ENCODE measurements around the gene CNTN5. TPM values are rescaled to one million over a fixed set of nuclear protein-coding genes. Genes with fewer than 3 reads are reported as not detected.

The CNTN5 gene
- total RNA-seq, 2 donors from 2014 or later = 0.85 to 4.2 TPM

GRCh38 chr11:99352642-99353041, 331.9 kb downstream of the CNTN5 start:
- Histone ChIP-seq H3K9me3 (no peaks in the 10 kb centered on the region), H3K36me3 (no peaks in the 10 kb centered on the region), H3K4me1 (ENCODE audit: control insufficient read depth in 1 of 2, low read depth in 2 of 2) (peaks cover 5 to 39% of the 10 kb centered on the region in 2 donors), H3K4me3 (no peak overlapping the region), H3K27ac (no peak overlapping the region), H3K27me3 (replicated peaks; ENCODE audit: insufficient read depth) (no peaks in the 10 kb centered on the region)
- no peak for DNase-seq (ENCODE audit: low spot score)
- no peak for TF ChIP-seq CTCF (IDR thresholded peaks at IDR 0.05)
- ATAC-seq (ENCODE audit: insufficient number of reproducible peaks, low FRiP score, low read depth) = no peak

- peaks cover 8% of the 10 kb centered on the region in 2 donors for H3K4me1 ChIP-seq (ENCODE audit: control insufficient read depth in 1 of 2, low read depth in 2 of 2)
- no peaks in the 10 kb centered on the region for H3K36me3 ChIP-seq
- no peak for ATAC-seq (ENCODE audit: insufficient number of reproducible peaks, low FRiP score, low read depth)
- H3K9me3 ChIP-seq = no peaks in the 10 kb centered on the region
- H3K27me3 ChIP-seq (replicated peaks; ENCODE audit: insufficient read depth) = no peaks in the 10 kb centered on the region
- H3K4me3 ChIP-seq = no peak overlapping the region
- no peak for TF ChIP-seq CTCF (IDR thresholded peaks at IDR 0.05)
- no peak for DNase-seq (ENCODE audit: low spot score)
- no peak overlapping the region for H3K27ac ChIP-seq
These were observed 345.8 kb downstream of the CNTN5 start for GRCh38 chr11:99366546-99366945.

- ATAC-seq (ENCODE audit: insufficient number of reproducible peaks, low FRiP score, low read depth) (peak; percentile 80), DNase-seq (ENCODE audit: low spot score) (no peak)
- Histone ChIP-seq H3K27me3 (replicated peaks; ENCODE audit: insufficient read depth) (no peaks in the 10 kb centered on the region), H3K9me3 (no peaks in the 10 kb centered on the region), H3K4me1 (ENCODE audit: control insufficient read depth in 1 of 2, low read depth in 2 of 2) (peaks cover 8% of the 10 kb centered on the region in 2 donors), H3K4me3 (peak overlapping the region; percentile 35), H3K36me3 (no peaks in the 10 kb centered on the region), H3K27ac (peak overlapping the region; percentile 29 to 47)
- TF ChIP-seq CTCF (IDR thresholded peaks at IDR 0.05) = no peak
These were observed 347.8 kb downstream of the CNTN5 start for GRCh38 chr11:99368583-99368982.

- no peak for DNase-seq (ENCODE audit: low spot score)
- Histone ChIP-seq H3K4me3 (peak overlapping the region; percentile 49), H3K27me3 (replicated peaks; ENCODE audit: insufficient read depth) (no peaks in the 10 kb centered on the region), H3K9me3 (no peaks in the 10 kb centered on the region), H3K36me3 (no peaks in the 10 kb centered on the region), H3K27ac (peak overlapping the region in 1 of 2 donors; percentile 52), H3K4me1 (ENCODE audit: control insufficient read depth in 1 of 2, low read depth in 2 of 2) (peaks cover 12 to 20% of the 10 kb centered on the region in 2 donors)
- ATAC-seq (ENCODE audit: insufficient number of reproducible peaks, low FRiP score, low read depth) = no peak
- no peak for TF ChIP-seq CTCF (IDR thresholded peaks at IDR 0.05)
These were observed 349.9 kb downstream of the CNTN5 start for GRCh38 chr11:99370549-99371216.

- Histone ChIP-seq H3K27me3 (replicated peaks; ENCODE audit: insufficient read depth) (no peaks in the 10 kb centered on the region), H3K36me3 (no peaks in the 10 kb centered on the region), H3K4me1 (ENCODE audit: control insufficient read depth in 1 of 2, low read depth in 2 of 2) (peaks cover 12 to 20% of the 10 kb centered on the region in 2 donors), H3K27ac (no peak overlapping the region), H3K9me3 (no peaks in the 10 kb centered on the region), H3K4me3 (no peak overlapping the region)
- ATAC-seq (ENCODE audit: insufficient number of reproducible peaks, low FRiP score, low read depth) (no peak), DNase-seq (ENCODE audit: low spot score) (no peak)
- TF ChIP-seq CTCF (IDR thresholded peaks at IDR 0.05) = no peak
These were observed 350.5 kb downstream of the CNTN5 start for GRCh38 chr11:99371257-99371656.

All from thoracic aorta (tissue), 2 donors.